GM12878 (cell line): ENCODE results near the gene FBXL17. TPM values are rescaled to one million over a fixed set of nuclear protein-coding genes. Genes with fewer than 3 reads are reported as not detected.

Experiments used
- ATAC-seq: fragments of 200-7000 bp; cut with Tn5 transposase; 3 replicates; pipeline ENCODE4 v1.9.1; 2020; ENCODE audit warnings: mild to moderate bottlenecking, moderate library complexity
- BruUV-seq: library from RNA; stranded (reverse); fragments of 400-500 nt; replicated peaks from 2 replicates; lab custom pipeline; 2021; lab: Mats Ljungman, UMichigan
- CTCF ChIA-PET: fragments of 300-600 bp; sonication (Branson Sonifier 250); formaldehyde crosslinking; extraction: SDS; loops from one replicate; lab custom pipeline; 2021; ENCODE audit warnings: inconsistent platforms; lab: Yijun Ruan, JAX
- POLR2A ChIA-PET: fragments of 350-600 bp; formaldehyde crosslinking; extraction: SDS; loops from one replicate; lab custom pipeline; 2021; ENCODE audit warnings: inconsistent platforms; lab: Charles Lee
- RAD21 ChIA-PET: fragments of 300-600 bp; sonication (Branson Sonifier 250); formaldehyde crosslinking; loops from one replicate; lab custom pipeline; 2023; ENCODE audit warnings: antibody characterized with exemption; ENCODE audit not compliant: unreplicated experiment; lab: Charles Lee
- SMC1A ChIA-PET: fragments of 300-600 bp; sonication (Branson Sonifier 250); formaldehyde crosslinking; loops from one replicate; lab custom pipeline; 2023; ENCODE audit not compliant: unreplicated experiment, uncharacterized antibody; lab: Charles Lee
- DNase-seq: peaks from one replicate; pipeline ENCODE4 v3.0.0-alpha.2; 2011; ENCODE audit warnings: low read depth, low spot score
- FAIRE-seq: peaks from 3 replicates; lab custom pipeline; 2011; peaks lifted over from hg19 to GRCh38; lab: Jason Lieb, UNC
- H2AFZ ChIP-seq: 2 replicates; pipeline ENCODE4 v1.6.0; 2011; ENCODE audit warnings: low read depth, low read length, control low read depth; ENCODE audit not compliant: control insufficient read depth
- H3K27ac ChIP-seq: 2 replicates; pipeline ENCODE4 v1.5.1; 2011; ENCODE audit warnings: control low read depth; ENCODE audit not compliant: control insufficient read depth, insufficient read depth
- H3K27me3 ChIP-seq, 2 experiments: replicated peaks in 1 of 2; 2 replicates each; pipeline versions ENCODE4 v1.6.0 to v1.6.1; 2011; ENCODE audit warnings: low read length in 1 of 2; ENCODE audit not compliant: control insufficient read depth in 2 of 2, insufficient read depth in 2 of 2
- H3K36me3 ChIP-seq, 2 experiments: 2 replicates each; pipeline ENCODE4 v1.5.1; 2011; ENCODE audit warnings: low read length in 1 of 2; ENCODE audit not compliant: control insufficient read depth in 2 of 2, insufficient read depth in 2 of 2
- H3K4me1 ChIP-seq: 2 replicates; pipeline ENCODE4 v1.6.1; 2011; ENCODE audit warnings: mild to moderate bottlenecking, low read length, moderate library complexity, mixed read lengths; ENCODE audit not compliant: control insufficient read depth, insufficient read depth
- H3K4me2 ChIP-seq: 2 replicates; pipeline ENCODE4 v1.6.0; 2011; ENCODE audit warnings: control low read depth; ENCODE audit not compliant: control insufficient read depth, insufficient read depth
- H3K4me3 ChIP-seq: fragments of 200-600 bp; sonication (generic); 2 replicates; pipeline ENCODE4 v1.5.1; 2016
- H3K79me2 ChIP-seq: 2 replicates; pipeline ENCODE4 v1.6.0; 2011; ENCODE audit warnings: low read length; ENCODE audit not compliant: control insufficient read depth, insufficient read depth
- H3K9ac ChIP-seq: 2 replicates; pipeline ENCODE4 v1.8.0; 2011; ENCODE audit warnings: low read length, control low read depth, mixed read lengths; ENCODE audit not compliant: control insufficient read depth, insufficient read depth
- H3K9me3 ChIP-seq: replicated peaks from 3 replicates; pipeline ENCODE4 v1.5.1; 2011; ENCODE audit warnings: mild to moderate bottlenecking, low read length; ENCODE audit not compliant: control insufficient read depth, insufficient read depth
- H4K20me1 ChIP-seq: 2 replicates; pipeline ENCODE4 v1.6.0; 2011; ENCODE audit not compliant: control insufficient read depth, insufficient read depth
- BMI1 ChIP-seq: fragments of 450-650 bp; IDR thresholded peaks from 2 replicates; pipeline ENCODE4 v1.6.1; 2016; ENCODE audit warnings: mild to moderate bottlenecking, moderate library complexity, borderline replicate concordance
- MXI1 ChIP-seq: fragments of 150-350 bp; IDR thresholded peaks from 2 replicates; pipeline ENCODE4 v1.6.1; 2011; ENCODE audit warnings: low read depth, mild to moderate bottlenecking, inconsistent platforms, low read length, improper control_type of control experiment
- NFYA ChIP-seq: IDR thresholded peaks from 2 replicates; pipeline ENCODE4 v1.6.1; 2011; ENCODE audit warnings: low read depth, mild to moderate bottlenecking, low read length, improper control_type of control experiment, borderline replicate concordance
- POLR2AphosphoS2 ChIP-seq: IDR thresholded peaks from 2 replicates; pipeline ENCODE4 v1.6.1; 2011; ENCODE audit warnings: low read depth, mild to moderate bottlenecking, low read length, improper control_type of control experiment, moderate library complexity
- RB1 ChIP-seq: fragments of 450-650 bp; formaldehyde crosslinking; IDR thresholded peaks from 2 replicates; pipeline ENCODE4 v1.6.1; 2017; ENCODE audit warnings: mild to moderate bottlenecking, borderline replicate concordance
- WGBS: methylation state at CpG from one replicate; pipeline ENCODE4 v1.1.6; 2016; ENCODE audit warnings: low lambda C conversion rate; ENCODE audit not compliant: insufficient replicate concordance, insufficient coverage; ENCODE audit errors: missing lambda C conversion rate; 5-methylcytosine and 5-hydroxymethylcytosine counted together
- in situ Hi-C: fragments of 300-500 bp; cut with MboI; formaldehyde crosslinking; loops from 9 replicates; pipeline ENCODE4 v1.14.3; 2018; ENCODE audit warnings: mixed read lengths
- intact Hi-C: fragments of 100-400 bp; cut with micrococcal nuclease; formaldehyde crosslinking; loops from one replicate; pipeline ENCODE4 v1.14.2; 2022; ENCODE audit not compliant: unreplicated experiment
- polyA plus RNA-seq, 11 experiments: library from polyadenylated mRNA; depleted of rRNA in 4 of 11; unstranded in 6 of 11; stranded (reverse) in 5 of 11; fragments of >200 nt; fragmentation: Nextera tagmentation in 4 of 11; fragmentation: Illumina TruSeq in 1 of 11; extraction: Ambion mirVana in 4 of 11; extraction: Trizol in 1 of 11; gene quantifications; 1 replicate in 1 of 11; 2 replicates in 10 of 11; pipeline versions ENCODE4 v1.2.1 to v1.2.3, GENCODE V29; 2011 to 2016; ENCODE audit warnings: inconsistent platforms in 2 of 11, missing spikeins in 2 of 11, low read depth in 1 of 11
- total RNA-seq, 4 experiments: library from RNA; depleted of rRNA in 3 of 4; stranded (reverse); fragments of >200 nt in 3 of 4; fragmentation: Illumina TruSeq in 1 of 4; extraction: Trizol in 1 of 4; gene quantifications; 2 replicates each; pipeline versions ENCODE4 v1.2.1 to v1.2.3, GENCODE V29; 2013 to 2021
- TF ChIP-seq, protein P1 (sequence below): IDR thresholded peaks from 2 replicates; pipeline ENCODE4 v1.6.1; 2012; ENCODE audit warnings: mild to moderate bottlenecking, low read depth, low read length
- TF ChIP-seq, protein P2 (sequence below): fragments of 450-650 bp; IDR thresholded peaks from 2 replicates; pipeline ENCODE4 v1.6.1; 2016; ENCODE audit warnings: mild to moderate bottlenecking, moderate library complexity, borderline replicate concordance

Gene FBXL17
- total and polyA plus RNA-seq, 10 of the 15 experiments (the other 5 are each of a cell fraction or from before 2014, with no cell fraction given) = 0.88 to 9.0 (median 4.4) TPM

DNA sequence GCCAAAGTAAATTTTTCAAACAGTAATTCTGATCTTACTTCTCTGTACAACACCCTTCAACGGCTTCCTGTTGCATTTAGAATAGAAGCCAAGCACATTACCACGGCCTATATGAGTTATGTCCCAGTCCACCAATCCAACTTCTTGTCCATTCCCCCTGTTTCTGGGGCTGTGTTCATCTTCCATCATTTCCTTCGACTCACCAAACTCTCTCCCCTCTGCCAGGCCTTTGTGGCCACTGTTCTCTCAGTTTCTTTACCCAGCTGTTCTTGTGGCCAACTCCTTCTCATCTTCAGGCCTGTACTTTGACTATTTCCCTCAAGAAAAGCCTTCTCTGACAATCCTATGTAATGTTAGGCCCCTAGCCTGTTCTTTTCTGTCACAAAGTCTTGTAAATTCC is 451.8 kb downstream of the FBXL17 start:
- no peaks in the 10 kb centered on the region for H4K20me1 ChIP-seq
- H3K4me3 ChIP-seq = no peak overlapping the region
- ChIA-PET RAD21 (no interaction called here), POLR2A (no interaction called here), CTCF (no interaction called here), SMC1A (no interaction called here)
- H3K79me2 ChIP-seq = no peaks in the 10 kb centered on the region
- TF ChIP-seq RB1 (no peak), BMI1 (no peak), POLR2AphosphoS2 (no peak), MXI1 (no peak), NFYA (no peak)
- TF ChIP-seq, protein P1, sequence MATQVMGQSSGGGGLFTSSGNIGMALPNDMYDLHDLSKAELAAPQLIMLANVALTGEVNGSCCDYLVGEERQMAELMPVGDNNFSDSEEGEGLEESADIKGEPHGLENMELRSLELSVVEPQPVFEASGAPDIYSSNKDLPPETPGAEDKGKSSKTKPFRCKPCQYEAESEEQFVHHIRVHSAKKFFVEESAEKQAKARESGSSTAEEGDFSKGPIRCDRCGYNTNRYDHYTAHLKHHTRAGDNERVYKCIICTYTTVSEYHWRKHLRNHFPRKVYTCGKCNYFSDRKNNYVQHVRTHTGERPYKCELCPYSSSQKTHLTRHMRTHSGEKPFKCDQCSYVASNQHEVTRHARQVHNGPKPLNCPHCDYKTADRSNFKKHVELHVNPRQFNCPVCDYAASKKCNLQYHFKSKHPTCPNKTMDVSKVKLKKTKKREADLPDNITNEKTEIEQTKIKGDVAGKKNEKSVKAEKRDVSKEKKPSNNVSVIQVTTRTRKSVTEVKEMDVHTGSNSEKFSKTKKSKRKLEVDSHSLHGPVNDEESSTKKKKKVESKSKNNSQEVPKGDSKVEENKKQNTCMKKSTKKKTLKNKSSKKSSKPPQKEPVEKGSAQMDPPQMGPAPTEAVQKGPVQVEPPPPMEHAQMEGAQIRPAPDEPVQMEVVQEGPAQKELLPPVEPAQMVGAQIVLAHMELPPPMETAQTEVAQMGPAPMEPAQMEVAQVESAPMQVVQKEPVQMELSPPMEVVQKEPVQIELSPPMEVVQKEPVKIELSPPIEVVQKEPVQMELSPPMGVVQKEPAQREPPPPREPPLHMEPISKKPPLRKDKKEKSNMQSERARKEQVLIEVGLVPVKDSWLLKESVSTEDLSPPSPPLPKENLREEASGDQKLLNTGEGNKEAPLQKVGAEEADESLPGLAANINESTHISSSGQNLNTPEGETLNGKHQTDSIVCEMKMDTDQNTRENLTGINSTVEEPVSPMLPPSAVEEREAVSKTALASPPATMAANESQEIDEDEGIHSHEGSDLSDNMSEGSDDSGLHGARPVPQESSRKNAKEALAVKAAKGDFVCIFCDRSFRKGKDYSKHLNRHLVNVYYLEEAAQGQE = no peak
- TF ChIP-seq, protein P2, sequence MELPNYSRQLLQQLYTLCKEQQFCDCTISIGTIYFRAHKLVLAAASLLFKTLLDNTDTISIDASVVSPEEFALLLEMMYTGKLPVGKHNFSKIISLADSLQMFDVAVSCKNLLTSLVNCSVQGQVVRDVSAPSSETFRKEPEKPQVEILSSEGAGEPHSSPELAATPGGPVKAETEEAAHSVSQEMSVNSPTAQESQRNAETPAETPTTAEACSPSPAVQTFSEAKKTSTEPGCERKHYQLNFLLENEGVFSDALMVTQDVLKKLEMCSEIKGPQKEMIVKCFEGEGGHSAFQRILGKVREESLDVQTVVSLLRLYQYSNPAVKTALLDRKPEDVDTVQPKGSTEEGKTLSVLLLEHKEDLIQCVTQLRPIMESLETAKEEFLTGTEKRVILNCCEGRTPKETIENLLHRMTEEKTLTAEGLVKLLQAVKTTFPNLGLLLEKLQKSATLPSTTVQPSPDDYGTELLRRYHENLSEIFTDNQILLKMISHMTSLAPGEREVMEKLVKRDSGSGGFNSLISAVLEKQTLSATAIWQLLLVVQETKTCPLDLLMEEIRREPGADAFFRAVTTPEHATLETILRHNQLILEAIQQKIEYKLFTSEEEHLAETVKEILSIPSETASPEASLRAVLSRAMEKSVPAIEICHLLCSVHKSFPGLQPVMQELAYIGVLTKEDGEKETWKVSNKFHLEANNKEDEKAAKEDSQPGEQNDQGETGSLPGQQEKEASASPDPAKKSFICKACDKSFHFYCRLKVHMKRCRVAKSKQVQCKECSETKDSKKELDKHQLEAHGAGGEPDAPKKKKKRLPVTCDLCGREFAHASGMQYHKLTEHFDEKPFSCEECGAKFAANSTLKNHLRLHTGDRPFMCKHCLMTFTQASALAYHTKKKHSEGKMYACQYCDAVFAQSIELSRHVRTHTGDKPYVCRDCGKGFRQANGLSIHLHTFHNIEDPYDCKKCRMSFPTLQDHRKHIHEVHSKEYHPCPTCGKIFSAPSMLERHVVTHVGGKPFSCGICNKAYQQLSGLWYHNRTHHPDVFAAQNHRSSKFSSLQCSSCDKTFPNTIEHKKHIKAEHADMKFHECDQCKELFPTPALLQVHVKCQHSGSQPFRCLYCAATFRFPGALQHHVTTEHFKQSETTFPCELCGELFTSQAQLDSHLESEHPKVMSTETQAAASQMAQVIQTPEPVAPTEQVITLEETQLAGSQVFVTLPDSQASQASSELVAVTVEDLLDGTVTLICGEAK = no peak
- H3K9ac ChIP-seq = no peak overlapping the region
- no peaks in the 10 kb centered on the region for H3K4me1 ChIP-seq
- WGBS = 75% methylated on average over 3 of the region's 3 CpGs
- H3K9me3 ChIP-seq = no peaks in the 10 kb centered on the region
- FAIRE-seq (no peak), ATAC-seq (no peak), DNase-seq (no peak)
- H2AFZ ChIP-seq = no peak overlapping the region
- in situ Hi-C loops (no loop called here), intact Hi-C loops (no loop called here)
- no peaks in the 10 kb centered on the region for H3K27me3 ChIP-seq
- H3K27ac ChIP-seq = no peak overlapping the region
- no peaks in the 10 kb centered on the region for H3K36me3 ChIP-seq
- no peak overlapping the region for H3K4me2 ChIP-seq
- no TSS peak for BruUV-seq
